Neural progenitor cell (in vitro differentiated cells): ENCODE data around the gene CDV3.

Source experiments
- EZH2 ChIP-seq: fragments of 200-600 bp; sonication (generic); IDR thresholded peaks from 2 replicates; pipeline ENCODE4 v1.6.1; 2017; ENCODE audit warnings: antibody characterized with exemption, mild to moderate bottlenecking, moderate library complexity
- EZH2phosphoT487 ChIP-seq: fragments of 200-600 bp; sonication (generic); IDR thresholded peaks from 2 replicates; pipeline ENCODE4 v1.6.1; 2017; ENCODE audit warnings: antibody characterized with exemption
- TF ChIP-seq, protein P1 (sequence below): fragments of 200-600 bp; sonication (generic); IDR thresholded peaks from 2 replicates; pipeline ENCODE4 v1.5.1; 2017; ENCODE audit warnings: antibody characterized with exemption, mild to moderate bottlenecking

DNA sequence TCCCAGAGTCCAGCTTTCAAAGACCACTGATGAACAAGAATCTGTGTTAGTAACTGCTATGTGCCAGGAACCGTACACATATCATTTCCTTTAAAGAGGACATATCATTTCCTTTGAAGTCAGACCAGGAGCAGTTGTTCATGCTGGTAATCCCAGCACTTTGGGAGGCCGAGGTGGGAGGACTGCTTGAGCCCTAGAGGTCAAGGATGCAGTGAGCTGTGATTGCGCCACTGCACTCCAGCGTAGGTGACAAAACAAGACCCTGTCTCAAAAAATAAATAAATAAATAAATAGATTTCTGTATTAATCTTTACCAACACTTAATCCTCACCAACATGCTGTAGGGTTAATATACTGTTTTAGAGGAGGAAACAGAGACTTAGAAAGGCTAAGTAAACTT is 23.9 kb upstream of the CDV3 start:
- TF ChIP-seq, protein P1, sequence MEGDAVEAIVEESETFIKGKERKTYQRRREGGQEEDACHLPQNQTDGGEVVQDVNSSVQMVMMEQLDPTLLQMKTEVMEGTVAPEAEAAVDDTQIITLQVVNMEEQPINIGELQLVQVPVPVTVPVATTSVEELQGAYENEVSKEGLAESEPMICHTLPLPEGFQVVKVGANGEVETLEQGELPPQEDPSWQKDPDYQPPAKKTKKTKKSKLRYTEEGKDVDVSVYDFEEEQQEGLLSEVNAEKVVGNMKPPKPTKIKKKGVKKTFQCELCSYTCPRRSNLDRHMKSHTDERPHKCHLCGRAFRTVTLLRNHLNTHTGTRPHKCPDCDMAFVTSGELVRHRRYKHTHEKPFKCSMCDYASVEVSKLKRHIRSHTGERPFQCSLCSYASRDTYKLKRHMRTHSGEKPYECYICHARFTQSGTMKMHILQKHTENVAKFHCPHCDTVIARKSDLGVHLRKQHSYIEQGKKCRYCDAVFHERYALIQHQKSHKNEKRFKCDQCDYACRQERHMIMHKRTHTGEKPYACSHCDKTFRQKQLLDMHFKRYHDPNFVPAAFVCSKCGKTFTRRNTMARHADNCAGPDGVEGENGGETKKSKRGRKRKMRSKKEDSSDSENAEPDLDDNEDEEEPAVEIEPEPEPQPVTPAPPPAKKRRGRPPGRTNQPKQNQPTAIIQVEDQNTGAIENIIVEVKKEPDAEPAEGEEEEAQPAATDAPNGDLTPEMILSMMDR: no peak
- TF ChIP-seq EZH2 (no peak), EZH2phosphoT487 (no peak)
